BLaER1 treated with 17β-estradiol and CSF1 and Interleukin-3, amounts not matched to agents 10 nM and 100 nM (cell line): ENCODE measurements around the gene SYNPO2L.
A peak's percentile ranks its signal among the peaks of the same experiment; 100 is the strongest.
"Not testable (repeated sequence)": the region's sequence is repeated elsewhere in the genome, so short reads cannot be mapped to it uniquely, and the experiment has no call there.

Experiments
- H3K27ac ChIP-seq, 11 experiments: shearing (Covaris generic); formaldehyde crosslinking; 2 replicates each; pipeline ENCODE4 v1.8.1; 2022
- H3K27me3 ChIP-seq, 11 experiments: shearing (Covaris generic); formaldehyde crosslinking; 2 replicates each; pipeline ENCODE4 v1.8.1; 2022
- H3K36me3 ChIP-seq, 11 experiments: shearing (Covaris generic); formaldehyde crosslinking; 2 replicates each; pipeline ENCODE4 v1.8.1; 2022
- H3K4me1 ChIP-seq, 10 experiments: shearing (Covaris generic); formaldehyde crosslinking; 2 replicates each; pipeline ENCODE4 v1.8.1; 2022
- H3K4me2 ChIP-seq, 11 experiments: shearing (Covaris generic); formaldehyde crosslinking; 2 replicates each; pipeline ENCODE4 v1.8.1; 2022
- H3K4me3 ChIP-seq, 10 experiments: shearing (Covaris generic); formaldehyde crosslinking; 2 replicates each; pipeline ENCODE4 v1.8.1; 2022
- H3K9ac ChIP-seq, 11 experiments: shearing (Covaris generic); formaldehyde crosslinking; 2 replicates each; pipeline ENCODE4 v1.8.1; 2022
- H3K9me3 ChIP-seq, 11 experiments: shearing (Covaris generic); formaldehyde crosslinking; replicated peaks in 1 of 11; 2 replicates each; pipeline ENCODE4 v1.8.1; 2022
- H4K20me1 ChIP-seq, 11 experiments: shearing (Covaris generic); formaldehyde crosslinking; 2 replicates each; pipeline ENCODE4 v1.8.1; 2022
- Cebpa-rat ChIP-seq, 11 experiments: shearing (Covaris generic); IDR thresholded peaks; 2 replicates each; pipeline ENCODE4 v1.8.1; 2022

The SYNPO2L gene

GRCh38 chr10:73625004-73625883 is 30.6 kb downstream of the SYNPO2L start:
- H3K9ac ChIP-seq = peak overlapping the region; percentile 70 to 91 (median 87)
- H3K4me3 ChIP-seq = peak overlapping the region; percentile 78 to 95 (median 86)
- no peak for TF ChIP-seq Cebpa-rat (IDR thresholded peaks at IDR 0.05)

GRCh38 chr10:73623056-73623455 is 32.8 kb downstream of the SYNPO2L start:
- peaks cover 15 to 24% (median 19%) of the 10 kb centered on the region in 10 experiments; a peak in 19 of 20 replicates for H3K4me1 ChIP-seq
- H3K27me3 ChIP-seq = no peaks in the 10 kb centered on the region
- no peak overlapping the region for H3K4me3 ChIP-seq
- no peak for TF ChIP-seq Cebpa-rat (IDR thresholded peaks at IDR 0.05)
- H3K27ac ChIP-seq = no peak overlapping the region
- H3K36me3 ChIP-seq = no peaks in the 10 kb centered on the region
- H3K9me3 ChIP-seq = no peaks in the 10 kb centered on the region
- no peak overlapping the region for H3K4me2 ChIP-seq
- no peaks in the 10 kb centered on the region for H4K20me1 ChIP-seq
- H3K9ac ChIP-seq = peak overlapping the region in 1 of 11 experiments; percentile 11; a peak in 1 of 22 replicates

More at GRCh38 chr10:73625004-73625883, 30.6 kb downstream of the SYNPO2L start:
- Histone ChIP-seq H3K36me3 (no peaks in the 10 kb centered on the region), H3K27me3 (no peaks in the 10 kb centered on the region), H4K20me1 (no peaks in the 10 kb centered on the region), H3K4me1 (peaks cover 15 to 22% (median 19%) of the 10 kb centered on the region in 10 experiments; a peak in 19 of 20 replicates), H3K4me2 (peak overlapping the region; percentile 76 to 89 (median 86)), H3K27ac (peak overlapping the region in 10 of 11 experiments; percentile 50 to 92 (median 70); a peak in 20 of 22 replicates), H3K9me3 (no peaks in the 10 kb centered on the region)

GRCh38 chr10:73620974-73621373 is 34.9 kb downstream of the SYNPO2L start:
- not testable (repeated sequence) for H4K20me1 ChIP-seq, H3K4me2 ChIP-seq, H3K9me3 ChIP-seq

GRCh38 chr10:73617143-73617542 is 38.7 kb downstream of the SYNPO2L start:
- H4K20me1 ChIP-seq, H3K27me3 ChIP-seq, H3K27ac ChIP-seq, H3K4me2 ChIP-seq, H3K4me3 ChIP-seq, H3K36me3 ChIP-seq, H3K9ac ChIP-seq, H3K9me3 ChIP-seq, H3K4me1 ChIP-seq: not testable (repeated sequence)

More at GRCh38 chr10:73620974-73621373, 34.9 kb downstream of the SYNPO2L start:
- not testable (repeated sequence) for H3K36me3 ChIP-seq, H3K27ac ChIP-seq, H3K27me3 ChIP-seq, H3K9ac ChIP-seq, H3K4me3 ChIP-seq
- peaks cover 4 to 13% (median 8%) of the 10 kb centered on the region in 10 experiments; a peak in 15 of 20 replicates for H3K4me1 ChIP-seq

GRCh38 chr10:73614720-73615119 is 41.1 kb downstream of the SYNPO2L start:
- Histone ChIP-seq H3K4me2 (no peak overlapping the region), H3K9ac (no peak overlapping the region), H3K27me3 (no peaks in the 10 kb centered on the region), H3K9me3 (no peaks in the 10 kb centered on the region), H3K4me1 (peaks cover 0 to 8% (median 0%) of the 10 kb centered on the region in 10 experiments; a peak in 5 of 20 replicates), H3K27ac (no peak overlapping the region), H3K36me3 (0 out of 22 replicates have a peak, but pooled peaks cover 0 to 5% (median 0%) of the 10 kb centered on the region in 11 experiments), H3K4me3 (no peak overlapping the region), H4K20me1 (no peaks in the 10 kb centered on the region)
- no peak for TF ChIP-seq Cebpa-rat (IDR thresholded peaks at IDR 0.05)

GRCh38 chr10:73609116-73609515 is 46.7 kb downstream of the SYNPO2L start:
- Histone ChIP-seq H3K4me1 (peaks cover 0 to 6% (median 0%) of the 10 kb centered on the region in 10 experiments; a peak in 4 of 20 replicates), H3K9ac (no peak overlapping the region), H4K20me1 (no peaks in the 10 kb centered on the region), H3K27me3 (no peaks in the 10 kb centered on the region), H3K4me3 (no peak overlapping the region), H3K4me2 (no peak overlapping the region), H3K27ac (no peak overlapping the region), H3K9me3 (no peaks in the 10 kb centered on the region), H3K36me3 (peaks cover 0 to 8% (median 0%) of the 10 kb centered on the region in 11 experiments; a peak in 1 of 22 replicates)
- no peak for TF ChIP-seq Cebpa-rat (IDR thresholded peaks at IDR 0.05)

- no peak overlapping the region for H3K4me3 ChIP-seq
- H3K27ac ChIP-seq = no peak overlapping the region
- TF ChIP-seq Cebpa-rat (IDR thresholded peaks at IDR 0.05) = no peak
Measured at GRCh38 chr10:73601486-73601921, 54.3 kb downstream of the SYNPO2L start.

GRCh38 chr10:73597346-73597745 is 58.5 kb downstream of the SYNPO2L start:
- H3K9me3 ChIP-seq = no peaks in the 10 kb centered on the region
- no peak overlapping the region for H3K9ac ChIP-seq
- no peaks in the 10 kb centered on the region for H4K20me1 ChIP-seq
- H3K4me1 ChIP-seq = peaks cover 1 to 12% (median 4%) of the 10 kb centered on the region in 10 experiments; a peak in 17 of 20 replicates
- H3K27ac ChIP-seq = no peak overlapping the region
- H3K4me3 ChIP-seq = no peak overlapping the region
- H3K4me2 ChIP-seq = peak overlapping the region in 1 of 11 experiments; percentile 23; a peak in 2 of 22 replicates
- H3K36me3 ChIP-seq = no peaks in the 10 kb centered on the region; a peak in 1 of 22 replicates
- TF ChIP-seq Cebpa-rat (IDR thresholded peaks at IDR 0.05) = no peak
- no peaks in the 10 kb centered on the region for H3K27me3 ChIP-seq

More at GRCh38 chr10:73601486-73601921, 54.3 kb downstream of the SYNPO2L start:
- Histone ChIP-seq H4K20me1 (no peaks in the 10 kb centered on the region), H3K4me2 (no peak overlapping the region), H3K4me1 (peaks cover 0 to 8% (median 0%) of the 10 kb centered on the region in 10 experiments; a peak in 3 of 20 replicates), H3K9ac (no peak overlapping the region), H3K36me3 (peaks cover 0 to 8% (median 0%) of the 10 kb centered on the region in 11 experiments; a peak in 2 of 22 replicates), H3K9me3 (no peaks in the 10 kb centered on the region), H3K27me3 (no peaks in the 10 kb centered on the region)
